ENCODE results near the gene AGAP5.
A peak's percentile ranks its signal among the peaks of the same experiment; 100 is the strongest.
"Not testable (repeated sequence)": the region's sequence is repeated elsewhere in the genome, so short reads cannot be mapped to it uniquely, and the experiment has no call there.

Gene AGAP5

GRCh38 chr10:73697675-73698159 lies at the start of gene AGAP5:
AGAP5 (minus strand) TSS chr10:73698109; CDS start chr10:73697755, 354 bp downstream.
- DNase-seq, result not testable (repeated sequence)

GRCh38 chr10:73746721-73747120 lies 48.8 kb upstream of the AGAP5 start:
- no peak for DNase-seq

- DNase-seq, result peak; percentile 55
Measured at GRCh38 chr10:73744664-73744975, 46.7 kb upstream of the AGAP5 start.

- peak; percentile 94 to 96 for DNase-seq
Measured at GRCh38 chr10:73743905-73744663, 46.2 kb upstream of the AGAP5 start, which contains the start of gene SEC24C. SEC24C (plus strand) TSS chr10:73744372; CDS start chr10:73746833, 2,461 bp downstream.

- no peak for DNase-seq
Measured at GRCh38 chr10:73743327-73743904, 45.5 kb upstream of the AGAP5 start.

GRCh38 chr10:73742454-73742734 lies 44.5 kb upstream of the AGAP5 start:
- no peak for DNase-seq

GRCh38 chr10:73740501-73741254 lies 42.8 kb upstream of the AGAP5 start:
- not testable (repeated sequence) for DNase-seq

- no peak for DNase-seq
Measured at GRCh38 chr10:73734796-73735305, 36.9 kb upstream of the AGAP5 start.

- no peak for DNase-seq
Measured at GRCh38 chr10:73734028-73734720, 36.3 kb upstream of the AGAP5 start.

- no peak for DNase-seq
Measured at GRCh38 chr10:73732931-73733623, 35.2 kb upstream of the AGAP5 start.

GRCh38 chr10:73732426-73732825 lies 34.5 kb upstream of the AGAP5 start:
- DNase-seq, result no peak

- DNase-seq, result no peak
Measured at GRCh38 chr10:73731588-73732375, 33.9 kb upstream of the AGAP5 start.

- peak; percentile 88 to 90 for DNase-seq
Measured at GRCh38 chr10:73730153-73730906, 32.4 kb upstream of the AGAP5 start.

- peak; percentile 35 to 45 for DNase-seq
Measured at GRCh38 chr10:73729781-73730152, 31.9 kb upstream of the AGAP5 start.

GRCh38 chr10:73723516-73723915 lies 25.6 kb upstream of the AGAP5 start:
- DNase-seq, result no peak

GRCh38 chr10:73720561-73720960 lies 22.7 kb upstream of the AGAP5 start:
- DNase-seq, result not testable (repeated sequence)

- DNase-seq, result no peak
Measured at GRCh38 chr10:73717556-73717955, 19.6 kb upstream of the AGAP5 start.

- no peak for DNase-seq
Measured at GRCh38 chr10:73716251-73716650, 18.3 kb upstream of the AGAP5 start.

GRCh38 chr10:73715179-73716156 lies 17.6 kb upstream of the AGAP5 start:
- not testable (repeated sequence) for DNase-seq

- not testable (repeated sequence) for DNase-seq
Measured at GRCh38 chr10:73714483-73714882, 16.6 kb upstream of the AGAP5 start.
